GM12878 (cell line): ENCODE measurements around the gene TMEM82.

Source experiments
- EZH2 ChIP-seq: IDR thresholded peaks from 2 replicates; pipeline ENCODE4 v1.6.1; 2012; ENCODE audit warnings: low read depth, mild to moderate bottlenecking, control low read depth, inconsistent platforms, low read length, borderline replicate concordance; ENCODE audit not compliant: control insufficient read depth
- HDAC2 ChIP-seq: fragments of 200-600 bp; sonication (generic); IDR thresholded peaks from 2 replicates; pipeline ENCODE4 v1.6.1; 2017
- JUNB ChIP-seq: IDR thresholded peaks from 2 replicates; pipeline ENCODE4 v1.6.1; 2016; ENCODE audit warnings: antibody characterized with exemption, mild to moderate bottlenecking
- JUND ChIP-seq: IDR thresholded peaks from 2 replicates; pipeline ENCODE4 v1.6.1; 2012; ENCODE audit warnings: low read depth, mild to moderate bottlenecking, low read length, improper control_type of control experiment, moderate library complexity
- MAX ChIP-seq: IDR thresholded peaks from 2 replicates; pipeline ENCODE4 v1.6.1; 2012; ENCODE audit warnings: low read depth, low read length, improper control_type of control experiment
- POLR2A ChIP-seq: IDR thresholded peaks from 2 replicates; pipeline ENCODE4 v1.6.1; 2011; ENCODE audit warnings: low read depth, mild to moderate bottlenecking, low read length
- POLR2AphosphoS5 ChIP-seq: IDR thresholded peaks from 2 replicates; pipeline ENCODE4 v1.6.1; 2011; ENCODE audit warnings: mild to moderate bottlenecking, low read length, inconsistent platforms
- RAD21 ChIP-seq: IDR thresholded peaks from 2 replicates; pipeline ENCODE4 v1.6.1; 2011; ENCODE audit warnings: mild to moderate bottlenecking, low read depth, low read length, moderate library complexity; ENCODE audit not compliant: insufficient read depth
- RFX5 ChIP-seq: IDR thresholded peaks from 2 replicates; pipeline ENCODE4 v1.6.1; 2011; ENCODE audit warnings: low read depth, low read length, improper control_type of control experiment
- SREBF1 ChIP-seq: IDR thresholded peaks from 2 replicates; pipeline ENCODE4 v1.6.1; 2012; ENCODE audit warnings: mild to moderate bottlenecking, low read length
- YBX1 ChIP-seq: fragments of 450-650 bp; IDR thresholded peaks from 2 replicates; pipeline ENCODE4 v1.6.1; 2016; ENCODE audit warnings: antibody characterized with exemption
- ZBTB4 ChIP-seq: fragments of 450-650 bp; formaldehyde crosslinking; IDR thresholded peaks from 2 replicates; pipeline ENCODE4 v1.4.0; 2022; ENCODE audit warnings: mild to moderate bottlenecking, moderate library complexity
- ZNF274 ChIP-seq: IDR thresholded peaks from one replicate; pipeline ENCODE4 v1.8.0; 2011; ENCODE audit not compliant: insufficient read length, insufficient read depth
- TF ChIP-seq, protein P1 (sequence below), 3 experiments: IDR thresholded peaks in 2 of 3; conservative IDR thresholded peaks in 1 of 3; 2 replicates each; pipeline ENCODE4 v1.5.1; 2011; ENCODE audit warnings: low read depth in 3 of 3, low read length in 3 of 3, mild to moderate bottlenecking in 3 of 3, control low read depth in 2 of 3, moderate library complexity in 2 of 3, inconsistent platforms in 1 of 3, mixed read lengths in 1 of 3; ENCODE audit not compliant: control insufficient read depth in 2 of 3, insufficient read depth in 1 of 3; ENCODE audit errors: extremely low read depth in 1 of 3

DNA sequence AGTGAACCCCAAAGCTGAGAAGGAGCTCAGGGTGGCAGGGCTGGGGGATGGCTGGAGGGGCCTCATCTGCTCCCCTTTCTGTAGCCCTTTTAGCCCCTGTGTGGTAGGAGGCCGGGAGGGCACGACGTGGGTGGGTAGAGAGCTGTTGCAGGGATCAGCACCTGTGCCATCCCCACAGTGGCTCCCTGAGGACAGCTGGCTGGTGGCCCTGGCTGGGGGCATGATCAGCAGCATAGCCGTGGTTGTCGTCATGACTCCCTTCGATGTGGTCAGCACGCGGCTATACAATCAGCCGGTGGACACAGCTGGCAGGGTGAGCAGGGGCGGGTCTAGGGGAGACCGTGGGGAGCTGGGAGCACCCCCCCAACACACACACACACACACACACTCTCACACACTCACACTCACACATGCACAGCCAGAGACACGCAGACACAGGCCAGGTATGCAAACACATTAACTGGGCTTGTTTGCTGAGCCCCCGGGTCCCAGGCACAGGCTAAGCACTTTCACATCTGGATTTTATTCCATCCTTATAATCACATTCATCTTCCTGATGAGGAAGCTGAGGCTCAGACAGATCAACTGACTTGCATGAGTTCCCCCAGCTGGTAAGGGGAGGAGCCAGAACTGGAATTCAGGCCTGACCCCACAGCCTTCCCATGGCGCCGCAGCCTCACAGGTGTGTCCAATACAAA is 3.7 kb upstream of the TMEM82 start:
- TF ChIP-seq, protein P1, sequence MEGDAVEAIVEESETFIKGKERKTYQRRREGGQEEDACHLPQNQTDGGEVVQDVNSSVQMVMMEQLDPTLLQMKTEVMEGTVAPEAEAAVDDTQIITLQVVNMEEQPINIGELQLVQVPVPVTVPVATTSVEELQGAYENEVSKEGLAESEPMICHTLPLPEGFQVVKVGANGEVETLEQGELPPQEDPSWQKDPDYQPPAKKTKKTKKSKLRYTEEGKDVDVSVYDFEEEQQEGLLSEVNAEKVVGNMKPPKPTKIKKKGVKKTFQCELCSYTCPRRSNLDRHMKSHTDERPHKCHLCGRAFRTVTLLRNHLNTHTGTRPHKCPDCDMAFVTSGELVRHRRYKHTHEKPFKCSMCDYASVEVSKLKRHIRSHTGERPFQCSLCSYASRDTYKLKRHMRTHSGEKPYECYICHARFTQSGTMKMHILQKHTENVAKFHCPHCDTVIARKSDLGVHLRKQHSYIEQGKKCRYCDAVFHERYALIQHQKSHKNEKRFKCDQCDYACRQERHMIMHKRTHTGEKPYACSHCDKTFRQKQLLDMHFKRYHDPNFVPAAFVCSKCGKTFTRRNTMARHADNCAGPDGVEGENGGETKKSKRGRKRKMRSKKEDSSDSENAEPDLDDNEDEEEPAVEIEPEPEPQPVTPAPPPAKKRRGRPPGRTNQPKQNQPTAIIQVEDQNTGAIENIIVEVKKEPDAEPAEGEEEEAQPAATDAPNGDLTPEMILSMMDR (IDR thresholded peaks at IDR 0.05 in 2 of 3, conservative IDR thresholded peaks at IDR 0.05 in 1 of 3; ENCODE audit: control insufficient read depth in 2 of 3, extremely low read depth in 1 of 3, insufficient read depth in 1 of 3, low read depth in 3 of 3, low read length in 3 of 3), result no peak
- no peak for TF ChIP-seq POLR2AphosphoS5
- no peak for TF ChIP-seq SREBF1
- TF ChIP-seq RAD21, result no peak
- no peak for TF ChIP-seq ZBTB4
- no peak for TF ChIP-seq POLR2A
- TF ChIP-seq HDAC2, result no peak
- TF ChIP-seq JUNB, result no peak
- TF ChIP-seq YBX1, result no peak
- TF ChIP-seq JUND, result no peak
- no peak for TF ChIP-seq MAX
- TF ChIP-seq ZNF274, result no peak
- TF ChIP-seq RFX5, result no peak
- no peak for TF ChIP-seq EZH2
